ENCODE measurements around the gene BACH1.

BACH1 gene

DNA sequence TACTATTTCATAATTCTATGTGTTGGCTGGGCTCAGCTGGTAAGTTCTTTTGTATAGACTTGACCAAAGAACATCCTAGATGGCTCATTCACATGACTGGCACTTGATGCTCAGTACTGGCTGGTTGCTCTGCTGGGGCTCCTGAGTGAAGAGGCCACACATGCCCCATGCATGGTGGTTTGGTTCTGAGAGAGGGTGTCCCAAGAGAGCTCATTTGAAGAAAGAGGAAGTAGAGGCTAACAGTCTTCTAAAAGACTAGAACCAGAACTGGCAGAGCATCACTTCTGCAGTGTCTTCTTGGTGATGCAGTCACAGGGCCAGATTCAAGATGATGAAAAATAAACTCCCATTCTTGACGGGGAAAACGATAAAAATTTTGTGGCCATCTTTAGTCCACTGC lies 5.2 kb upstream of the BACH1 start:
- peak in 1 of 2 donors; percentile 71 for DNase-seq

DNA sequence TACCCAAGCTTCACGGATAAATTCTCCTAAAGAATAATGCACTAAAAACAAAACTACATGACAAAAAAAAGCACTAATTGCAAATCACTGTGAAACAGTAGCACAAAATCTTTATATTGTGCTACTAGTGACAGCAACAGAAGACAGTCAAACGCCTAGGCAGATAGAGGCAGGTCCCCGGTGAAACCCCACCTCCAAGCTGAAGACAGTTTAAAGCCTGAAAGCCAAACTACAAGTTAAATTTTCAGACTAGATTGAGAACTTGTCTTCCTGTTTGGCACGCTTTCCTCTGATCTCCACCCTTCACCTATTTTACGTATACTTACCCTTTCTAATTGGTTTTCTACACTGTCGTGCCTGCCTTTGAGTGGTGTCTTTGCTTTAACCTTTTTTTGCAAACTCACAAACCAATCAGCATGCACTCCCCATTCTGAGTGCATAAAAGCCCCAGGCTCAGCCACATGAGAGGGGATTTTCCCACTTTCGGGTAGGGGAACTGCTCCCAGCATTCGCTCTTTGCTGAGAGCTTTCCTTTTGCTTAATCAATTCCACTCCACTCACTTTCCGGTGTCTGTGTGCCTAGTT lies 3.6 kb upstream of the BACH1 start:
- DNase-seq: peak; percentile 31 to 74

- no peak for DNase-seq
These were observed 2.3 kb upstream of the BACH1 start for GRCh38 chr21:29296446-29296845.

DNA sequence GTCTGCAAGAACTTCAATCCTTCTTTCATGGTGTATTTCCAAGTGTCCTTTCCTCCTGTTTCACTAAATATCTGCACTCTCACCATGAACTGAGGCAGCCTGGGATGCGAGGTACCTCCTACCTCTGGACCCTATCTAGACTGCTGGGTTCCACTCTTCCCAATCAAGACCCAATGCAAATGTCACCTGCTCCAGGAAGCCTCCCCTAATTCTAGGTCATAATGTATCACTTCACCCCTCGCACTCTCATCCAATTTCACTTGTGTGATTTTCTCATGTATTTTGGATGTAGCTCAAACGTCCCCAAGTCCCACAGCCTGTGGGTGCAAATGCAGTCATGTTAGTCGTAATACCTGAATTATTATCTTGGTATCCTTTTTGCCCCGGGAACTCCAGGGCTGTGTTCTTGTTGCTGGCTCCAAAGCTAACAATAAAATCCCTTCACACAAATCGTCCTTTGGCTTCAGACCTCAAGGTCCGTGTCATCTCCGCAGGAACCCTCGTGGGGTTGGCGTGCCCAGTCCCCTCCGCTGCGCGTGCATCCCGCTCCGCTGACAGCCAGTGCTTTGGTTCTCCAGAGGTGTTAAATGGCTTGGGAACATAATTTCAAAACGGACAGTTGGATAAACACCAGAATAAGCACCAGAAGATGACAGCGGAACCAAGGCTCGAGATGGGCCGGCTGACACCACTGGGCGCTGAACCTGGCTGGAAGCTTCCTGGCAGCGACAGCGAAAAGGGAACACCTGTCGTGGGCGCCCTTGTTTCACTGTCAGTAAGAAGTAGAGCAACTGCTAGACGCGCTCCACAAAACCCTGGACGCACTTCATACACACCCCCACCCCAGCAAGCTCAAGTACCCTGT lies 1.0 kb upstream of the BACH1 start:
- DNase-seq: no peak

- peak; percentile 69 to 73 for DNase-seq
These were observed 559 bp downstream of the BACH1 start for GRCh38 chr21:29299046-29299915.

GRCh38 chr21:29299916-29300806 lies 1.4 kb downstream of the BACH1 start:
- DNase-seq: peak; percentile 58 to 73

- no peak for DNase-seq
These were observed 2.1 kb downstream of the BACH1 start for GRCh38 chr21:29300807-29301138.

GRCh38 chr21:29301691-29302090 lies 3.0 kb downstream of the BACH1 start:
- no peak for DNase-seq

DNA sequence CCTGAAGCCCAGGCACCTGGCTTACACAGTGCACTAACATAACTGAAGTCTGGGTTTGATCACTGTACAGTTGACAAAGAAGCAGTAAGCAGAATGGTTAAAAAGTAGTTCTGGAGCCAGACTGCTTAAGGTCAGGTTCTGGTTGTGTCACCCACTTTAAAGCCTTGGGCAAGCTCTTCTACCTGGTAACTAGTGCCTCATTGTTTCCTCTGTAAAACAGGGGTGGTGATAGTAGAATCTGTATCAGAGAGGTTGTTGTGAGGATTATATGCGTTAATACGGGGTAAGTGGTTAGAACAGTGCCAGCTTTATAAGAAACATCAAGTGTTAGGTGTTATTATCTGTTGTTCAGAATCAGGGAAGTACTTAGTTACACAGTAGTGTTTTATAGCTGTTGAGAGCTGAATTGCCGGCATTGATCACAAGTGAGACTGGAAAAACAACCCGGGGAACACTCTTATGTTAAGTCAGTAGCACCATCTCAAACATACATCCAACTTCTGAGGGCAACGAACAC lies 3.7 kb downstream of the BACH1 start:
- no peak for DNase-seq

GRCh38 chr21:29303288-29303687 lies 4.6 kb downstream of the BACH1 start:
- DNase-seq: no peak

GRCh38 chr21:29304597-29304996 lies 5.9 kb downstream of the BACH1 start:
- DNase-seq: no peak

- no peak for DNase-seq
These were observed 6.3 kb downstream of the BACH1 start for GRCh38 chr21:29305068-29305467.

DNA sequence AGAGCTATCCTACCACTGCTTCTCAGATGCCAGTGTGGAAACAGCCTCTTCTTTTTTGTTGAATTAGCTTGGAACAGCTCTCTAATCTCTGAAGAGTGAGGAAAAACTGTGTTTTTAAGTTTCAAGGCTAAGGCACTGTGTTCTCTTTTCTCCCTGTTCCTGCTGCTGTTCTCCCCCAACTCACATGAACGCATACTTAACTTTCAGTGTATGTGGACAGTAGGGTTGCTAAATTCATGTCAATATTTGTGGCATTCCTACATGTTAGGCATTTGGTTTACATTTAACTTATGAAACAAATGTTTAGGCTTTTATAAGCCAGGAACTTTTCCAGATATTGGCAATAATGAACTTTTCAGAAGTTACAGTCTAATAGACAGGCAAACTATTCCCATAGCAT lies 6.8 kb downstream of the BACH1 start:
- DNase-seq: no peak

- DNase-seq: no peak
These were observed 8.2 kb downstream of the BACH1 start for GRCh38 chr21:29306920-29307319.

DNA sequence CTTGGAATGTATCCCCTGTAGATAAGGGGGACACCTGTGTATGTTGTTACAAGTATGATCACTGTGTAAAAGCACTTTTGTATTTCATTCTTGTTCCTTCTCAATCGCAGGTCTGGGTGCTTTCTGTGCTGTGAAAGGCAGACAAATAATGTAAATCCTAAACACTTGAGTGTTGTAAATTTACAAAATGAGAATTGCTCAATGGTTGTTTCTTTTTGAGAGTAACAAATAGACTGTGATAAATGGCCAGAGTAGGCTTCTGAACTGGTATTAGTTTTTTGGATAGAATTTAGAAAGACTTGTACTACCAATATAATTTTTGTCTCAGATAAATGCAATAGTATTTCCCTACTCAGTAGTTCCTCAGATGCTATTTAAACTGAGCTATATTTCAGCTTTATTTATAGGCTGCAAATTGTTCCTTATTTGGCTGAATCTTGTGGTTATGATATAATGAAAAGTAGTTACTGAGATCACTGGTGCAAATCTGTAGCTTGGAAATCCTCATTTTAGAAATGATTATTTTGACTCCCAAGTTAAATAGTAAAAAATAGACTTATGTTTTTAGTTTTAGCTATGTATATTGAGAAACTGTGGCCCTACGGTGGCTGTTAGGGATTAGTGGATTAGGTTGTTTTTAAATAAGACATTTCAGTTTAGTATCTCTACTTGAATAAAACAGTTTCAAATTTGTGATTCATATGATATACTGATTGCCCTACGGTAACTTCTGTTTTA lies 9.2 kb downstream of the BACH1 start:
- no peak for DNase-seq

- no peak for DNase-seq
These were observed 9.7 kb downstream of the BACH1 start for GRCh38 chr21:29308456-29308783.

- no peak for DNase-seq
These were observed 11.0 kb downstream of the BACH1 start for GRCh38 chr21:29309703-29310102.

DNA sequence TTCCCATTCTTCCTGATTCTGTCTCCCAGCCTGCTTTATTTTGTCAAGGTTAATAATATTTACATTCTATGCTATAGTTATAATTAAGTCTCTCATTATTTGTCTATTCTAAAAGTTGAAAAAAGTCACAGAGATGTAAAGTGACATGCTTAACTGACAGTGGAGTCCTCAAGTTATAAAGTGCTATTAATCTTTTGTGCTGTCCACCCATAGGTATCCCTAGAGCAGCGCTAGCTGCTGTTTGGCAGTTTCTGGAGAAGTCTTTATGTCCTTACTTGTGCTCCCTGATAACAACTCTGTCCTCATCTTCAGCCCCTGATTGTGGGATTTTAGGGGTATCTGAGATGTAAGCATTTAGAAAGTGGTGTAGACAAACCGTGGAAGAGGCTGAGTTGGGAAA lies 13.1 kb downstream of the BACH1 start:
- DNase-seq: no peak

DNA sequence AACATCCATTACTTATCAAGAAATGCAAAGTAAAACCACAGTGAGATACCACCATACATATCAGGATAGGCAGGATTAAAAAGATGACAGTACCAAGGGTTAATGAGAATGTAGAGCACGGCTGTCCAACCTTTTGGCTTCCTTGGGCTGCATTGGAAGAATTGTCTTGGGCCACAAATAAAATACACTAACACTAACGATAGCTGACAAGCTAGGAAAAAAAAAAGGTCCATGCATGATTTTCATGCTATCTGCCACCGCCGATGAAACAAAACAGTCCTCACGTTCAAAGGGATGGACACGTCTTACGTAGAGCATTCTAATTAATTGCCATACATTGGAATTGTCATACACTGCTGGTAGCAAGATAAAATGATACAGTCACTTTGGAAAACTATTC lies 14.3 kb downstream of the BACH1 start:
- DNase-seq: no peak

DNA sequence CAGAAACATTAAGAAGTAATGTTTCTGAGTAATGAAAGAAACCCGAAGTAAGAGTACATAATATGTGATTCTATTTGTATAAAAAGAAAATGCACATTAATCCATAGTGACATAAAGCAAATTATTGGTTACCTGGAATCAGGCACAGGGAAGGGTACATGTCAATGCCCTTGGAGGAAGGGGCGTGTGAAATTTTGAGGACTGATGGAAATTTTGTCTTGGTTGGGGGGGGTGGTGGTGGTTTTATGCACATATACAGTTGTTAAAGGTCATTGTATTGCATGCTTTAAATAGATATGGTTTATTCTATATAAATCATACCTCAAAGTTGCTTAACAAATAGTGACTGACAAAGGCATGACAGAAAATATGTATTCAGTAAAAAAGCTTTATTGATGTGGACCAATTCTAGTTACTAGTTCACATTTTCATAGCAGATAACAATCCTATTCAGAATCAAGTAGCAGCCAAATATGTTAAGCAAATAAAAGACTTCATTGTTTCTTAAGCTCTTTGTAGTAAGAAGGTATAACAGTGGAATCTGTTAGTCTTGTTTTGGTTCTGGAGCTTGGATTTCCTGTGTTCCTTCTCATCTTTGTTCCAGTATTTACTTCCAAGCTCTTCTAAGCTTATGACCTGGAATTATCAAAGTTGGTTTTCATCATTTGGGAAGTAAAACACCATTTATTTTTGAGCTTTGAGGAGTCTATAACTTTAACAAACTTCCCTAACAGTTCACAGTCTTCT lies 15.1 kb downstream of the BACH1 start:
- no peak for DNase-seq

GRCh38 chr21:29315131-29315749 lies 16.5 kb downstream of the BACH1 start:
- no peak for DNase-seq
